Endothelial cell (in vitro differentiated cells): ENCODE measurements around the gene KCNJ18. TPM values are rescaled to one million over a fixed set of nuclear protein-coding genes. Genes with fewer than 3 reads are reported as not detected.
"Not testable (repeated sequence)": the region's sequence is repeated elsewhere in the genome, so short reads cannot be mapped to it uniquely, and the experiment has no call there.

ENCODE experiments used
- DNase-seq: peaks from one replicate; pipeline ENCODE4 v3.0.0; 2021; ENCODE audit warnings: low spot score
- H3K27ac Mint-ChIP-seq: one replicate; pipeline ENCODE4 v1.8.0; 2021; ENCODE audit warnings: mixed read lengths, inconsistent platforms; ENCODE audit not compliant: unreplicated experiment
- H3K27me3 Mint-ChIP-seq: one replicate; pipeline ENCODE4 v1.8.0; 2021; ENCODE audit warnings: mild to moderate bottlenecking, moderate library complexity, mixed read lengths, inconsistent platforms; ENCODE audit not compliant: unreplicated experiment
- H3K36me3 Mint-ChIP-seq: one replicate; pipeline ENCODE4 v1.8.0; 2021; ENCODE audit warnings: mild to moderate bottlenecking, low read depth, mixed read lengths, inconsistent platforms; ENCODE audit not compliant: unreplicated experiment
- H3K4me1 Mint-ChIP-seq: one replicate; pipeline ENCODE4 v1.8.0; 2021; ENCODE audit warnings: mild to moderate bottlenecking, mixed read lengths, inconsistent platforms; ENCODE audit not compliant: unreplicated experiment
- H3K4me3 Mint-ChIP-seq: one replicate; pipeline ENCODE4 v1.8.0; 2021; ENCODE audit warnings: mild to moderate bottlenecking, mixed read lengths, inconsistent platforms; ENCODE audit not compliant: unreplicated experiment
- H3K9me3 Mint-ChIP-seq: one replicate; pipeline ENCODE4 v1.8.0; 2021; ENCODE audit warnings: mixed read lengths, inconsistent platforms; ENCODE audit not compliant: unreplicated experiment
- CTCF ChIP-seq: fragments of 200-600 bp; sonication (generic); IDR thresholded peaks from one replicate; pipeline ENCODE4 v1.5.0; 2021; ENCODE audit warnings: antibody characterized with exemption; ENCODE audit not compliant: unreplicated experiment
- total RNA-seq: library from RNA; stranded (reverse); fragmentation: NEBNext Ultra II Directional; extraction: Animal tissue kit (Norgen Biotek cat#: 25700); gene quantifications from one replicate; pipeline ENCODE4 v1.2.1, GENCODE V29; 2021; ENCODE audit not compliant: unreplicated experiment

Gene KCNJ18
- total RNA-seq, 1 donor from 2014 or later: not detected

GRCh38 chr17:21705021-21705601 is 12.8 kb downstream of the KCNJ18 start:
- H3K36me3 Mint-ChIP-seq: peaks cover 14% of the 10 kb centered on the region
- H3K4me3 Mint-ChIP-seq: peak overlapping the region; percentile 15
- H3K27ac Mint-ChIP-seq: no peak overlapping the region
- TF ChIP-seq CTCF: no peak
- H3K9me3 Mint-ChIP-seq: peaks cover 12% of the 10 kb centered on the region
- no peak for DNase-seq
- H3K4me1 Mint-ChIP-seq: no peaks in the 10 kb centered on the region
- peaks cover 22% of the 10 kb centered on the region for H3K27me3 Mint-ChIP-seq

- H3K9me3 Mint-ChIP-seq: peaks cover 12% of the 10 kb centered on the region
- not testable (repeated sequence) for DNase-seq, H3K4me3 Mint-ChIP-seq, H3K4me1 Mint-ChIP-seq, H3K27ac Mint-ChIP-seq
- peaks cover 14% of the 10 kb centered on the region for H3K36me3 Mint-ChIP-seq
- H3K27me3 Mint-ChIP-seq: peaks cover 22% of the 10 kb centered on the region
Observed at GRCh38 chr17:21705746-21706145, 13.4 kb downstream of the KCNJ18 start.

- H3K27me3 Mint-ChIP-seq: peaks cover 26% of the 10 kb centered on the region
- H3K27ac Mint-ChIP-seq, H3K4me3 Mint-ChIP-seq, H3K4me1 Mint-ChIP-seq, DNase-seq: not testable (repeated sequence)
- peaks cover 19% of the 10 kb centered on the region for H3K9me3 Mint-ChIP-seq
- H3K36me3 Mint-ChIP-seq: peaks cover 15% of the 10 kb centered on the region
Observed at GRCh38 chr17:21706546-21706945, 14.2 kb downstream of the KCNJ18 start.

- Mint-ChIP-seq H3K27me3 (peaks cover 26% of the 10 kb centered on the region), H3K9me3 (peaks cover 24% of the 10 kb centered on the region), H3K36me3 (peaks cover 19% of the 10 kb centered on the region)
- H3K27ac Mint-ChIP-seq, H3K4me1 Mint-ChIP-seq, H3K4me3 Mint-ChIP-seq, DNase-seq: not testable (repeated sequence)
Observed at GRCh38 chr17:21707131-21707530, 14.8 kb downstream of the KCNJ18 start.

GRCh38 chr17:21707711-21708611 is 15.6 kb downstream of the KCNJ18 start:
- H3K27ac Mint-ChIP-seq: peak overlapping the region; percentile 30
- H3K36me3 Mint-ChIP-seq: peaks cover 19% of the 10 kb centered on the region

GRCh38 chr17:21708612-21709535 is 16.6 kb downstream of the KCNJ18 start:
- Mint-ChIP-seq H3K36me3 (peaks cover 19% of the 10 kb centered on the region), H3K27me3 (peaks cover 26% of the 10 kb centered on the region), H3K9me3 (peaks cover 24% of the 10 kb centered on the region)
- not testable (repeated sequence) for DNase-seq, H3K4me3 Mint-ChIP-seq, H3K27ac Mint-ChIP-seq, H3K4me1 Mint-ChIP-seq

More at GRCh38 chr17:21707711-21708611, 15.6 kb downstream of the KCNJ18 start:
- peaks cover 26% of the 10 kb centered on the region for H3K27me3 Mint-ChIP-seq
- peaks cover 24% of the 10 kb centered on the region for H3K9me3 Mint-ChIP-seq
- H3K4me1 Mint-ChIP-seq, DNase-seq: not testable (repeated sequence)
- peak overlapping the region; percentile 62 for H3K4me3 Mint-ChIP-seq

- not testable (repeated sequence) for DNase-seq, H3K4me3 Mint-ChIP-seq, H3K27ac Mint-ChIP-seq, H3K4me1 Mint-ChIP-seq
- peaks cover 23% of the 10 kb centered on the region for H3K27me3 Mint-ChIP-seq
- peaks cover 23% of the 10 kb centered on the region for H3K9me3 Mint-ChIP-seq
- H3K36me3 Mint-ChIP-seq: peaks cover 12% of the 10 kb centered on the region
Observed at GRCh38 chr17:21709994-21710393, 17.7 kb downstream of the KCNJ18 start.

- H3K27ac Mint-ChIP-seq, DNase-seq, H3K4me3 Mint-ChIP-seq, H3K4me1 Mint-ChIP-seq, H3K36me3 Mint-ChIP-seq: not testable (repeated sequence)
- Mint-ChIP-seq H3K27me3 (peaks cover 19% of the 10 kb centered on the region), H3K9me3 (peaks cover 24% of the 10 kb centered on the region)
Observed at GRCh38 chr17:21710486-21710885, 18.2 kb downstream of the KCNJ18 start.
